Brain microvascular endothelial cell (primary cell): ENCODE measurements around the gene MANEAL.

Experiments
- DNase-seq: peaks from one replicate; pipeline ENCODE4 v3.0.0-alpha.2; 2020
- H3K27ac ChIP-seq: fragments of 250-450 bp; sonication (Bioruptor Pico); 2 replicates; pipeline ENCODE4 v1.5.1; 2020; ENCODE audit warnings: mild to moderate bottlenecking, moderate library complexity
- H3K27me3 ChIP-seq: fragments of 250-450 bp; sonication (Bioruptor Pico); replicated peaks from 2 replicates; pipeline ENCODE4 v1.5.1; 2020; ENCODE audit warnings: mild to moderate bottlenecking
- H3K36me3 ChIP-seq: fragments of 250-450 bp; sonication (Bioruptor Pico); replicated peaks from 2 replicates; pipeline ENCODE4 v1.5.1; 2020; ENCODE audit warnings: mild to moderate bottlenecking
- H3K4me3 ChIP-seq: 2 replicates; pipeline ENCODE4 v1.5.1; 2011; ENCODE audit warnings: low read depth, mild to moderate bottlenecking, control low read depth, low read length, moderate library complexity
- CTCF ChIP-seq: IDR thresholded peaks from 2 replicates; pipeline ENCODE4 v1.5.1; 2011; ENCODE audit warnings: low read depth, mild to moderate bottlenecking, moderate library complexity, low read length, control low read depth, inconsistent platforms; ENCODE audit errors: missing control alignments
- in situ Hi-C: cut with HindIII; loops from 2 replicates; pipeline ENCODE4 v1.10.0; 2017; ENCODE audit warnings: low sequenced_read_pairs, low pct_ligation_motif_present

The MANEAL gene

DNA sequence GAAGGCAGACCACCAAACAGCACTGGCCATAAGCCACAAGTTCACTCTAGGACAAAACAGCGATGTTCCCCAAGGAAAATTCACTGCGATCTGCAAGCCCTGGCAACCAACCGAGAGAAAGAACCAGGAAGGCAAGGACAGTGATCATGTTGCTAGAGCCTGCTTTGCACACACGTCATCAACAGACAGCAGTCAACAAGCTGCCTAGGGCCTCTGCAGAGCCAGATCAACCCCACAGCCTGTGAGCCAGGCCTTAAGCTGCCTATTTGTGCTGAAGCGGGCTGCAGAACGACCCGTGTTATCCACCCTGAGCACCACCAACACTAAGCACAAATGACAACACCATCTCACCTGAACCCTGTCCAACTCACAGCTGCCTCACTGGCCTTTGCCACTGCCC is 20.6 kb downstream of the MANEAL start:
- in situ Hi-C loops: no loop called here
- H3K36me3 ChIP-seq: peaks cover 25% of the 10 kb centered on the region
- H3K27me3 ChIP-seq: no peaks in the 10 kb centered on the region
- H3K27ac ChIP-seq: no peak overlapping the region
- DNase-seq: no peak
- H3K4me3 ChIP-seq: no peak overlapping the region
- TF ChIP-seq CTCF: no peak

DNA sequence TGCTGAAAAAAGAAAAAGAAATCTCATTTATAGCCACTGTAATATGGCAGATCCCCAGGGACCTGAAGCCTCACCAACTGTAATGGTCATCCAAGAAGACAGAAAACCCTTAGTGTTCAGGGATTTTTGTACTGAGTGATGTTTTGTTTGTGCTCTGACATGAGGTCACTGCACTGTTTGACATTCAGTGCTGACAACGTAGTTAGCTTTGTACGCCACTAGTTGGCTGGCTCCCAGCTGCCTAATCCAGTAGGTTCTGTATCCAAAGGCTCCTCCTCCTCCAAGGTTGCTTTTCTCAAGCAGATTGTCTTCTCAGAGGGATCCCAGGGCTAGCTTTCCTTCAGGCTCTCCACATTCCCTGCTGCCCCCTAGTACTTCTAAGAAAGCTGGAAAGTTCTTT is 23.8 kb downstream of the MANEAL start:
- H3K27me3 ChIP-seq: no peaks in the 10 kb centered on the region
- no peak for TF ChIP-seq CTCF
- peaks cover 50% of the 10 kb centered on the region for H3K36me3 ChIP-seq
- no peak overlapping the region for H3K27ac ChIP-seq
- in situ Hi-C loops: no loop called here
- DNase-seq: no peak
- H3K4me3 ChIP-seq: no peak overlapping the region

GRCh38 chr1:37821481-37821880 is 27.8 kb downstream of the MANEAL start:
- no peak for TF ChIP-seq CTCF
- H3K36me3 ChIP-seq: peaks cover 50% of the 10 kb centered on the region
- DNase-seq: no peak
- in situ Hi-C loops: no loop called here
- no peak overlapping the region for H3K4me3 ChIP-seq
- H3K27me3 ChIP-seq: no peaks in the 10 kb centered on the region
- no peak overlapping the region for H3K27ac ChIP-seq

DNA sequence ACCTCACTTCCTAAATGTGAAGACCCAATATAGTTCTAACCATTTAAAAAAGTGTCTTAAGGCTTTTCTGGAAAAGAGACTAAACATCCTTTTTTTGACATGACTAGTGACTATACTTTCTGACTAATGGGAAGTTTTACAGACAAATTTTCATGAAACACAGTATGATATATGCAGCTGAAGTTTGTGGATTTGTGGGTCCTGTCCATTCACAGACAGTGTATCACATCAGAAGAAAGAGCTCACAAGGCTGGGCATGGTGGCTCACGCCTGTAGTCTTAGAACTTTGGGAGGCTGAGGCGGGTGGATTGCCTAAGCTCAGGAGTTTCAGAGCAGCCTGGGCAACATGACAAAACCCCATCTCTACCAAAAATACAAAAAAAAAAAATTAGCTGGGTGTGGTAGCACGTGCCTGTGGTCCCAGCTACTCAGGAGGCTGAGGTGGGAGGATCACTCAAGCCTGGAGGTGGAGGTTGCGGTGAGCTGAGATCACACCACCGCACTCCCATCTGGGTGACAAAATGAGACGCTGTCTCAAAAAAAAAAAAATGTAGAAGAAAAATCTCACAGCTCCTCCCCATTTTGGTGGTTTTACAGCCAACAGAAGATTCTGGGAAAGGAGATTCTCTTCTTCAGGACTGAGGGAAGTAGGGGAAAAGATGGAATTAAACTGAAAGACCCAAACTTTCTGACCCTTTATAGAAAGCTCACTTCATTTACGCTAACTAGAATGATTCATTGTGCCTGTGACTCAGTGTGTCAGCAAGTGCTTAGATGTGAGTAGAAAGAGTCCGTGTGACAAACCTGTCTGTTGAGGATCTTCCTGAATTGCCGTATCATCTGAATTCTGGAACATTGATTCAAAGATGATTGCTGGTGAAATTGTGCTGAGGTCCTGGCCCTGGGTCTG is 29.5 kb downstream of the MANEAL start:
- no peaks in the 10 kb centered on the region for H3K27me3 ChIP-seq
- H3K4me3 ChIP-seq: no peak overlapping the region
- DNase-seq: peak; percentile 8
- peaks cover 42% of the 10 kb centered on the region for H3K36me3 ChIP-seq
- TF ChIP-seq CTCF: no peak
- in situ Hi-C loops: no loop called here
- H3K27ac ChIP-seq: no peak overlapping the region

DNA sequence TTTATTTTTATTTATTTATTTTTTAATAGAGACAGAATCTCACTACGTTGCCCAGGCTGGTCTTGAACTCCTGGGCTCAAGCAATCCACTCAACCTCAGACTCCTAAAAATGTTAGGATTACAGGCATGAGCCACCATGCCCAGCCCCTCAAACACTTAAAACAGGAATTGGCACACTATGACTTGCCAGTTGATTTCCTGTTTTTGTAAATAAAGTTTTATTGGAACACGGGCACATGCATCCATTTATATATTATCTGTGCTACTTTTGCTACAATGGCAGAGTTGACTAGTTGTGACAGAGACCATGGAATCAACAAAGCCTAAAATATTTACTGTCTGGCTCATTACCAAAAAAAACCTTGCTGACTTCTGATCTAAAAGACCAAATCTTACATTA is 30.4 kb downstream of the MANEAL start:
- H3K36me3 ChIP-seq: peaks cover 49% of the 10 kb centered on the region
- no peaks in the 10 kb centered on the region for H3K27me3 ChIP-seq
- in situ Hi-C loops: no loop called here
- no peak overlapping the region for H3K4me3 ChIP-seq
- no peak for DNase-seq
- TF ChIP-seq CTCF: no peak
- H3K27ac ChIP-seq: no peak overlapping the region
